HG03460 (cell line): ENCODE results near the gene MANSC4.

Experiments
- ATAC-seq: cut with Tn5 transposase; IDR thresholded peaks from one replicate; pipeline ENCODE4 v1.9.1; 2021; ENCODE audit not compliant: unreplicated experiment

Gene MANSC4

DNA sequence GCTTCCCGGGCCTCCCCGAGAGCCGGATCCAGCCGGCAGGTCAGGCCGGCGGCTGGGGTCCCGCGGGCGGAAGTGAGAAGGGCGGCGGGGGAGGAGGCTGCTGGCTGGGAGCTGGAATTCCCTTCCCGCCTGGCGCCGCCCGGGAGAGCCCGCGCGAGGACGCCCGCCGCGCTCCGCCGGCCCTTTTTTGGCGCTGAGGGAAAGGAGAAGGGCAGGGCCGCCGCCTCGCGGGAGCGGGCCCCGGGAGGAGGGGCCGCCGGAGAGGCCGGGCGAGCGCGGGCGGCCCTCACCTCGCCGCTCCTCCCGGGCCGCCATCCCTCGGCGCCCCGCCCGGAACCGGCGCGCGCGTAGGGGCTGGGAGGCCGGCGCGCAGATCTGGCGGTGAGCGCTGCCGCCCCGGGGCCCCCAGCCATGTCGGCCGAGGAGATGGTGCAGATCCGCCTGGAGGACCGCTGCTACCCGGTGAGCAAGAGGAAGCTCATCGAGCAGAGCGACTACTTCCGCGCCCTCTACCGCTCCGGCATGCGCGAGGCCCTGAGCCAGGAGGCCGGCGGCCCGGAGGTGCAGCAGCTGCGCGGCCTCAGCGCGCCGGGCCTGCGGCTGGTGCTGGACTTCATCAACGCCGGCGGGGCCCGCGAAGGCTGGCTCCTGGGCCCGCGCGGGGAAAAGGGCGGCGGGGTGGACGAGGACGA is at the start of gene MANSC4, which contains the start of gene KLHL42:
Gene MANSC4, minus strand, starts transcription at position 317 of the 692 bp plus-strand sequence. CDS start 8,960 bp downstream, outside the sequence.
Gene KLHL42, plus strand, starts transcription at position 314 of the 692 bp plus-strand sequence. Its CDS starts 98 bp downstream, at position 412.
- peak; percentile 79 for ATAC-seq

DNA sequence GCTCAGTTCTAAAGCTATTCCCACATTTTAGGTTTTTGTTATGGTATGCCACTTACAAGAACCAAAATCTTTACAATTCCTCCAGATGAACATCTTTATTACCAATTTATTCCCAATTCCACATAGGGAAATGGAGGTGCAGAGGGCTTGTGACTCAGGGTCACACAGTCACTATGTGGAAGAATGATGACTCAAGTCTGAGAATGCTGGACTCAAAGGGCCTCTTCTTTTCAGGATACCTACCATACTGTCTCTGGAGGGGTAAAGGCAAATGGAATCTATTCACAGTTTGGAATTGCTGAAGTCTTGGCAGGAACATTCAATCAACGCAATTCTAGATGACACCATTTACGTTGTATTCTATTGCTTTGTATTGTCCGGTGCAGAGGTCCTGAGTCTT is 48.2 kb upstream of the MANSC4 start:
- ATAC-seq: no peak

DNA sequence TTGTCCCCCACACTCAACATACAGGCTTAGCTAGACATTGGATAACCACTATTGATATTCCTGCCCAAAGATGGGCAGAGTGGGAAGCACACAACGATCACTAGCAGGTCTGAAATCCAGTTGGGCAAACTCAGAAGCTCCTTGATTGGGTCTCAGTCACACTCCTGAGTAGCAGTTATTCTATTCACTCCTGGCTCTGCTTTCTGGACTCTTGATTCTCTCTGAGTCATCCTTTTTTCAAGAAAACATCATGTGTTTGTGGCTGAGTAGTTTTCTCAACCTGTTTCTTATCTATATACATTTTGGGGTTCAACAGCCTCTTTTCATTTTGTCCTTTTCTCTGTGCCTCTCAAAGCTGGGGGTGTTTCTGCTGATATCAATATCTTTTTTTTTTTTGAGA is 46.0 kb upstream of the MANSC4 start:
- no peak for ATAC-seq

DNA sequence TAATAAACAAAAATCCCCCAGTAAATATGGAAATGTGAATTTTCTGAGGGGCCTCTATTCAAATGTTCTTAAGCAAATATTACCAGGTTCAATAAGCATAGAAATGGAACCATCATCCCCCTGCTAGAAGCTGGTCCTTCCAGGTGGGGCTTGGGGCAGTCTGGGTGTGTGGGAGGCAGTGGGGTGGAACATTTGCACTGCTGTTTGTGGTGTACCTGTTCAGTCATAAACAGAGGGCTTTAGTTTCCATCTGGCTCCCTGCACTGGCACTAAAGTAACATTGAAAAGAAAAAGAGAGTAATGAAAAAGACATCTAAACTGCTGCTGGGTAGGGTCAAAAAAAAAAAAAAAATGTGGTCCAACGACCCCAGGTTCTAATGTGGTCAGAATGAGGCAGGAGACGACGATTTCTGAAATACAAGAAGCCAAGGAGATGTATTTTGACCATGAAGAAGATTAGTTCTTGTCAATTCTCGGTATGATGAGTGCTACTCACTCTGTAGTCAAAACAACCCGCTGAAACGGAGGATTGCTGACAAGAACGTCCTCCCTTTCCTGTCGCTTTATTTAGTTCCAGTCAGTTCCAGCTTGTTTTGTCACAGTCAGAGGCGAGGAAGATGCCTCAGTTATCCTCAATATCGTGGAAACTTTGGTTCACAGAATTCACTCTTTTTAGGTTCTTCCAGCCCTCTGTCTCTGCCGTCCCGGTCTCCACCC is 44.2 kb upstream of the MANSC4 start:
- ATAC-seq: peak; percentile 62

DNA sequence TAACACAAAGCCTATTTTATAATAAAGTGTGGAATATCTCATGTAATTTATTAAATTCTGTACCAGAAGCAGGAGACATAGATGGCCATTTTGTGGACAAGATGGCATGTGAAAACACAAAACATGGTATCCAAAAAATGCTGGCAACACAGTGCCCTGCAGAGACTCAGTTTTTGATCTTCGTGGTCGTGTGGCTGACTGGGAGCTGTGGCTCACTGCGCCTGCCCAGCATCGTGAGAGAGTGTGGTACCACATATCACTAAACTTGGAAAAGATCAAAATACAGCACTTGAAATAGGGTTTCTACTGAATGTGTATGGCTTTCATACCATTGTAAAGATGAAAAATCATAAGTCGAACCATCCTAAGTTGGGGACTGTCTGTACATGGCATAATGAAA is 43.0 kb upstream of the MANSC4 start:
- ATAC-seq: no peak

DNA sequence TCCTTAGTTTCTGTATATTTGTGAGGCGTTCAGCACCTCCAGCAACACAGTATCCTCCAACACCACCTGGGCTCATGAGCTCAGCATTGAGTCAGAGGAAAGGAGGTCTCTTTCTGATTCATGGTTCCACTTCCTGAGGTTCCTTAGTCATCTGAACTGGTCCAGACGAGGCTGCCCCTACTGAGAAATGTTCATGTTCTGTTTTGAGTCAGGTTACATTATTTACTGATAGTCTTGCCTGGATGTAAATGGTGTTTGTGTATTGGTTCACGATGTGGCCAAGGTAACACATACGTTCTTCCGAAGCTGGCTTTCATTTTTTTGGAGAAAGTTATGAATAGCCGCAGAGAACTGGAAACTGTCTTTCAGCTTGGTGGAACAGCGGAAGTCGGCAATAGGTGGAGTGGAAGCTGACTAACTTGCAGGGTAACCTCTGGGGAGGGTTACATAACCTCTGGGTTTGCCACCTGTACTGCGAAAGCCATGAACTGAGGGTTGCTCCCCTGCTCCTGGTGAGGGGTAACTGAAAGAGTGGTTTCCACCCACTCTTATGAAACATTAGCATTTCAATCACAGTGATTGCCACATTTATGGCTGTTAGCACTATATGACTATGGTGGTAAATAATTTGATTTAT is 42.2 kb upstream of the MANSC4 start:
- peak; percentile 69 for ATAC-seq

DNA sequence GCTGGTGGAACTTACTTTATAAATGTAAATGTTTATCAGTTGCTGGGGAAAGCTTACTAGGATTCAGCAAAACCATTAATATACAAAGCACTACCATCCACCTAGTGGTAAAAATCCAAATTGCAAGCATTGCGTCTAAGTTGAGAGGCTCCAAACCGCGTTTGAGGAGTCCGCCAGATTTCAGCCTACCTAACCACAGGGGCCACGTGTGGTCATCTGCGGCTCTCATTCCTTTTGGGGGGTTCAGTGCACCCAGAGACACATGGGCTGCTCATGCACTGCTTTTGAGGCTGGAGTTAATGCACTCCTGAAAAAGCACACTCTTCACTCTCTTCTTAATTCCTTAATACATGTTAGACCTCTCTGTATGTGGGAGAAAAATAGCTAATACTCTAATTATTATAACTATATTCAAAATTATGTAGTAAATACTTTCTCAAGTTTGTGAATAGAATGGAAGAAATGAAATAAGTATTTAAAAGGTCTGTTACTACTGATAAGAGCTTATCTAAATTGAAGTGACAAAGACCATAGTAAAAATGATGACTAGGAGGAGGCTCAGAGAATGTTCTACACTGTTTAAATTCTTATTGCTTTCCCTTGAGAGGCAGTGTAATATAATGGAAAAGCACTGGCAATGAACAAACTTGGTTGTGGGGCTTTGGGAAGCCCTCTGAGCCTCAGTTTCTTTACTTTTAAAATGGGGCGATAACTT is 41.4 kb upstream of the MANSC4 start:
- no peak for ATAC-seq

DNA sequence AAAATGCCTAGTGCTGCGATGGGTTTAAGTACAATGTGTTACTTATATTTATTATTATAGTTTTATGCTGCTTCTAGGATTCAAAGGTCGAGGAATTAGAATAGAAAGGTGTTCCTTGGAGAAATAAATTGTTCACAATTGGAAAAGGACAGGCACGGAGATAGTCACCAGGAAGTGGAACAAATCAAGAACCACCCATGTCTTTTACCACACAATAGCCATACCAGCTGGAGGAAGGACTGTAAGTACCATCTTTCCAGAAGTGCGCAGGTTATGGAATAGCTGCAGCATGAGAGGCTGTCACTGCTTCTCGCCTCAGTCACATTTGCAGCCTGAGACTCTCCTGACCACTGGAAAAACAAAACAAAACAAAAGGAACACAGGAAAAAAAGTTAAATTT is 40.5 kb upstream of the MANSC4 start:
- ATAC-seq: no peak

DNA sequence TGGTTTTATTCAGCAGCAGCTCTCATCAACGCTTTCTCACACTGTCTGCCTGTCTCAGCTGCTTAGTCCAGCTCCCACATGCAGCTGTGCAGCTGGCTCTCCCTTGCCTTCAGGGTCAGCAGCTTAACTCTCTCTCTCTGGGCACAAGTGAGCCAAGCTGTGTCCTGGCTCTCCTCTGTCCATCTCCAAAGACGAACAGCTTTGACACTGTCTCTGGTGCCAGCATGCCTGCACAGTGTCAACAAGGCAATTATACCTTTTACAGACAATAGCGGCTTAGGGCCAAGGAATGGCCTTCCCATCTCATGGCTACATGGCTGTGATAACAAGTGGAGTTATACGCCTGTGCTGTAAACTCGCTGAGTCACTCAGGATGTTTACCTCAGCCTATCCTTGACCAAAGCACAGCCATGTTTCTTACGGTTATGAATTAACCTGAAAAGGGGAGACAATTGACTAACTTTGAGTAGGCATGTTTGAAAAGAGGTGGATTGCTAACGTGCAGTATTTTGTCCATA is 38.4 kb upstream of the MANSC4 start:
- ATAC-seq: no peak

DNA sequence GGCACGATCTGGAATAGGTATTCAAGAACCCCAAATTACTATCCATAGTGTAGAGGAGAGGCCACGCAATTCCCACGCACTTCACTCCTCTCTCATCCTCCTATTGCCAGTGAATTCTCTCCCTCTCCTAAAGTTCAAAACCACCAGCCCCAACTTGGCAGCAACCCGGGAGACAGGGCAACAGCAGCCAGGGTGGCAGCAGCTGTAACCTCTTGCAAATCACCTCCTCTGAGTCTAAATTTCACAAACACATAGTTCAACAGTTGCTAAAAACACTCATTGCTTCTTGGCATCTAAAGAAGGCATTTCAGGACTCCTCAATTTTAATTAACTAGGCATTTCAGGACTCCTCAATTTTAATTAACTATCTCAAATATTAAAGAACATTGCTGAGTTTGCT is 37.7 kb upstream of the MANSC4 start:
- ATAC-seq: no peak

DNA sequence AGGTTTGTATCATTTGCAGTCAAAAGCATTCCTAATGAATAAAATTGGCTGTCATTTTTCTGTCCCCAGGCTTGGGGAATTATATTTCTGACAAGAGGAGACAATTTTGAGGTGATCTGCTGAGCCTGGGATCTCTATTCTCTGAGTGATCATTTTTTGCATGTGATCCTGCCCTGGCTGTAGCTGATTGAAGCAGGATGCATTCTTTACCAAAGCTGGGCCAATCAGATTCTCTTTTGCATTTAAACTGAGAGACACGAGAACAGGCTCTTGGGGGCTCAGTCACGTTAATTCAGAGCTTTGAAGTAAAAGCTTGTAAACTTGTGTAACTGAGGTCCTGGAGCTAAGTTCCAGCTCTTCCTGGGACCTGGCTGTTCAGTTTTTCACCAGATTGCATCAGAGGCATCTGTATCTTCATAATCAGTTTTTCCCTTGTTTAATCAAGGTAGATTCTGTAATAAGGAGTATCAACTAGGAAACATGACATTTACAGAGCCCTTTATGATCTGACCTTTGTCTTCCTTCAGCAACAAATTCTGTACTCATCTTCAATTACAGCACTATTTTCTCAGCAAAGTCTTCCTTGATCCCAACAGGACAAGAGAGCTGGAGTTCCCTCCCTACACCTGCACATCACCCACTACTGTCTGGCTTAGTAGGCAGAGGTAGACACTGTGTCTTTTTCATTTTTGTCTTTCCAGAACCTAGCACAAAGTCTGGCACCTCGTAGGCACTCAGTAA is 35.0 kb upstream of the MANSC4 start:
- no peak for ATAC-seq

DNA sequence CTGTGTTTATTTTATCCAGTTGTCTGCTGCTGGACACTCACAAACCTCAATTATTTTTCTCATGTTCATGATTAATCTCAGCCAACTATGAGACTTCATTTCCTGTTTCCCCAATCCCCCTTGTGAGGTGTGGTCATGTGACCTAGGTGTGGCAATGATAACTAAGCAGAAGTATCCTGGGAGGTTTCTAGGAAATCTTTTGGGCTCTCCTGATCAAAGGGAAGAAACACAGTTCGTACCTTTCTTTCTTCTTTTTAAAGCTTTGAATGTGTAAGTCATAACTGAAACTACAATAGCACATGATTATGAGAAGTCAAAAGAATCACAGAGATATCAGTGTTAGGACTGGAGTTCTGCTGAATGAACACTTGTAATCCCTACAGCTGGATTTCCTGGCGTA is 34.4 kb upstream of the MANSC4 start:
- no peak for ATAC-seq

DNA sequence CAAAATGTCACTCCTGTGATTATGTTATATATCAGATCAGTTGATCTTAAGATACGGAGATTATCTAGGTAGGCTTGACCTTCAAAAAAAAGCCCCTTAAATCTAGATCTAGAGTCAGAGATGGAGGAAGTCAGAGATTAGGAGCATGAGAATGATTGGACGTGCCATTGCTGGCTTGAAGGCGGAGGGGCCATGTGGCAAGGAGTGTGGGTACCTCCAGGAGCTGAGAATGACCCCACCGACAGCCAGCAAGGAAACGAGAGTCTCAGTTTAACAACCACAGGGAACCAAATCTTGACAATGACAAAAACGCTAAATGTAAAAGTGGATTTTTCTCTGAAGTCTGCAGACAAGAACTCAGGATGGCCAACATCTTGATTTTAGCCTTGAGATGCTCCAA is 32.5 kb upstream of the MANSC4 start:
- ATAC-seq: no peak

DNA sequence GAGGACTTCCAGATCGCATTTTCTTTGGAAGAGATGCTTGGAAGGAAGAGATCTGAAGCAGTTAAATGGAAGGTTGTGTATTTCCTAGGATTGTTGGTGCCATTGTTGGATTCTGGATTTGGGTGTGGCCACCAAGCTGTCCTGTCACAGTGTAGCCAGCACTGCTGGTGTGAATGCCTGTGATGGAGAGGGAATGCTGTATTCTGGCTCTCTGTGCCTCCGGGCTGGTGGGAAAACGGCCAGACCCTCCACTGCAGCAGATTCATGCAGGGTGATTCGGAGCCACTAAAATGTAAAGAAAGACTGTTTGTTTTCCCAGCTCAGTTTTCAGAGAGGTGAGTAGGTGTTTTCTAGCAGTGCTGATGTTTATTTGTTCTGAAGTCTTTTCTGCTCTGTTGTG is 30.7 kb upstream of the MANSC4 start:
- no peak for ATAC-seq

DNA sequence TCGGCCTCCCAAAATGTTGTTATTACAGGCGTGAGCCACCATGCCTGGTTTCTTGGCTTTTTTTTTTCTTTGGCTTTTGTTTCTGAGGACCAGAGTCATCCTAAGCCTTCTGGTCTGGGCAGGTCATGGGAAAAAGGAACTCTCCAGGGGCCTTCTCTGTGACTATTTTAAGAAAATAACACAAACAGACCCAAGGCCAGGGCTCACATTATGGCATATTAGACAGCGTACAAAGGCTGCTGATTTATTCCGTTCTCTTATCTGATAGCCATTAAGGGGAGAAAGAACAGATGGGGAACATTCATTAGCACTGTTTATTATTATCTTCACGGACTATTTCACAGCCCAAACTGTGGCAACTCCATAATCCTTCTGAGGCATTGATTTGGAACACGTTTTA is 28.8 kb upstream of the MANSC4 start:
- no peak for ATAC-seq

DNA sequence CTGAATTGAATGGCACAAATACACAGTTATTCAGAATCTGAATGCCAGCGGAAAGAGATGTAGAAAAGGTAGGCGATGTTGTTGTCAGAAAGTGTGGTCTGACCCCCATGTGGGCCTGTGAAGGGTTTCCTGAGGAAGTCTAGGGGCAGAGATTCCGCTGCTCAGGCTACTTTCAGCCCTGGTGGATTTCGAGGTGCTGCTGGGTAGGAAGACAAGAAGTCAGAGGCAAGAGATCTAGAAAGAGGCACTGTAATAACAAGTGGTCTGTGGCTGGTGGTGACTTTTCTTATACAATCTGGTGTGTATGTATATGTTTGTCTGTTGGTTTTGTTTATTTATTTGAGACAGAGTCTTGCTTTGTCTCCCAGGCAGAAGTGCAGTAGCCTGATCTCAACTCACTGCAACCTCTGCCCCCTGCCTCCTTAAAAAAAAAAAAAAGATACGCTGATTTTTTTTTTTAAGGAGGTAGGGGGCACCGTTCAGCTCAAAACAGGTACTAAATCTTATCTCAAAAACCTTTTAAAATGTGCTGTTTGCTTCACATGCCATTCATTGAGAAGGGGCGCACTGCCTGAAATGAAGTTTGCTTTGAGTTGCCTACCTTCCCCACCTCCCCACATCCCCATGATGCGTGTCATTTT is 27.1 kb upstream of the MANSC4 start:
- ATAC-seq: no peak

DNA sequence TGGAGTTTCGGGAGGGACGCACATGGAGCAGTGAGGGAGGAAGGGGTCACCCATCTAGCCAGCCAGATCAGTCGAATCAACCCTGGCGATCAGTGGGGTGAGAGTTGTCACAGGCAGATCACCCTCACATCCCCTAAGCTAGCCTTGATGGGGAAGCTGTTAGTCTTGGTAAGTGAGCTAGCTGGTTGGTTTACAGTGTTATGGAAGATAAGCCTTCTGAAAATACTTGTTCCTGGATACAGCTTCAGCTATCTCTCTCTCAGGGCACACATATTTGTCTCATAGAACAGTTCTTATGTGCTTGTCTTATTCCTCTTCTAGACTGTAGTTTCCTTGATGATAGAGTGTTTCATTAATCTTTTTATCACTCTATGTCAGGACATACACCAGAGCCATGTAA is 26.2 kb upstream of the MANSC4 start:
- ATAC-seq: no peak

DNA sequence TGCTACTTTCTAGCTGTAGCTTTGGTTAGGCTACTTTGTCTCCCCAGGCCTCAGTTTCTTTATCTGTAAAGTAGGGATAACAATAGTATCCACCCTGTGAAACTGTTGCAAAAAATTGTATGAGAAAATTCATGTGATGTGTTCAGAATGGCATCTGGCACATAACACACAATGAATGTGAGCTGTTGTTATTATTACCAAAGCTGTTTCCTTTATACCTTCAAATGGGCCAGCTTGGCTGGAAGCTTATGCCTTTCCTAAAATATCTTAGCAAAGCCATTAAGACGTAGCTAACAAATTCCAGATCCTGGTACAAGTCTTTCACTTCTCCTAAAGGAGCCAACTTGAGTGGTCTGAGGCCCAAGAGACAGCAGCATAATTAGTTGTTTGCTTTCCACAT is 25.2 kb upstream of the MANSC4 start:
- no peak for ATAC-seq

DNA sequence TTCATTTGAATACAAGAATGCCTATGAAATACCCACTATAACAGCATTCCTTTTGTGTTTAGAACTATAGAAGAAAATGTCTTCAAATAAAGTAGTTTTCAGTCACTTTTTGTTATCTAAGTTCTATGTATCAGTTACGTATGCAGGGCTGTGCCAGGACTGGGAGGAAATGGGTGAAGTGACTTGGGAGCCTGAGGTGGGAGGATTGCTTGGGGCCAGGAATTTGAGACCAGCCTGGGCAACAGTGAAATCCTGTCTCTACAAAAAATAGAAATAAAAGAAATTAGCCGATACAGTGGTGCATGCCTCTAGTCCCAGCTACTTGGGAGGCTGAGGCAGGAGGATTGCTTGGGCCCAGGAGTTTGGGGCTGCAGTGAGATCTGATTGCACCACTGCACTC is 22.9 kb upstream of the MANSC4 start:
- ATAC-seq: no peak

DNA sequence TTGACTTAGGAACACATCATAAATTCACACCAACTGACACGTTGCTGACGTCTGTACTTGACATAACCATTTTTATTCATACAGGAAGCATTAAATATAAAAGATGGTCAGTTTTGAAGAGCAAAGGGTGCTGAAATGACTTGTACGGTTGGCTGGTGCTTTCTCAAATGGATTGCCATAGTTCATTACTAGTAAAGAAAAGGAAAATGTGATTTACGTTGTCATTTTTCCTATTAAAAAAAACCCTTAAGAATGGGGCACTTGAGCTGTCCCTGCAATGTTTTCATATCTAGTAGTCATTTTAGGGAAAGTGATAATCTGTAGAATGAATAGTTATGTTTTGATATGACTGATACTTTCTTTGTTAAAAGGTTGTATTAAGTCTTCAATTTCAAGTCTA is 22.5 kb upstream of the MANSC4 start:
- no peak for ATAC-seq
